Measurements from ENCODE around the gene GAL3ST1. TPM values are rescaled to one million over a fixed set of nuclear protein-coding genes. Genes with fewer than 3 reads are reported as not detected.
"Not testable (repeated sequence)": the region's sequence is repeated elsewhere in the genome, so short reads cannot be mapped to it uniquely, and the experiment has no call there.

The GAL3ST1 gene
- total RNA-seq, 1 donor = not detected

- no peak for TF ChIP-seq CTCF (IDR thresholded peaks at IDR 0.05; ENCODE audit: insufficient read depth, low read length)
- DNase-seq (ENCODE audit: low read depth) = peak; percentile 16
- no peak overlapping the region for H3K4me3 ChIP-seq (ENCODE audit: low read depth, low read length)
These were observed 9.1 kb downstream of the GAL3ST1 start for GRCh38 chr22:30565341-30565740.

- no peak overlapping the region for H3K4me3 ChIP-seq (ENCODE audit: low read depth, low read length)
- no peak for DNase-seq (ENCODE audit: low read depth)
- TF ChIP-seq CTCF (IDR thresholded peaks at IDR 0.05; ENCODE audit: insufficient read depth, low read length) = no peak
These were observed 9.7 kb downstream of the GAL3ST1 start for GRCh38 chr22:30564761-30565119.

GRCh38 chr22:30564045-30564760 is 10.3 kb downstream of the GAL3ST1 start:
- DNase-seq (ENCODE audit: low read depth) = no peak
- no peak overlapping the region for H3K4me3 ChIP-seq (ENCODE audit: low read depth, low read length)
- TF ChIP-seq CTCF (IDR thresholded peaks at IDR 0.05; ENCODE audit: insufficient read depth, low read length) = no peak

- TF ChIP-seq CTCF (IDR thresholded peaks at IDR 0.05; ENCODE audit: insufficient read depth, low read length) = no peak
- no peak for DNase-seq (ENCODE audit: low read depth)
These were observed 12.1 kb downstream of the GAL3ST1 start for GRCh38 chr22:30562366-30562765.

GRCh38 chr22:30561402-30562189 is 12.9 kb downstream of the GAL3ST1 start:
- no peak for DNase-seq (ENCODE audit: low read depth)
- H3K4me3 ChIP-seq (ENCODE audit: low read depth, low read length) = no peak overlapping the region
- no peak for TF ChIP-seq CTCF (IDR thresholded peaks at IDR 0.05; ENCODE audit: insufficient read depth, low read length)

More at GRCh38 chr22:30562366-30562765, 12.1 kb downstream of the GAL3ST1 start:
- H3K4me3 ChIP-seq (ENCODE audit: low read depth, low read length) = no peak overlapping the region

GRCh38 chr22:30560643-30561202 is 13.7 kb downstream of the GAL3ST1 start:
- not testable (repeated sequence) for DNase-seq (ENCODE audit: low read depth); H3K4me3 ChIP-seq (ENCODE audit: low read depth, low read length)

GRCh38 chr22:30559889-30560288 is 14.6 kb downstream of the GAL3ST1 start:
- DNase-seq (ENCODE audit: low read depth) = no peak
- no peak overlapping the region for H3K4me3 ChIP-seq (ENCODE audit: low read depth, low read length)
- TF ChIP-seq CTCF (IDR thresholded peaks at IDR 0.05; ENCODE audit: insufficient read depth, low read length) = no peak

All from fibroblast of the aortic adventitia (primary cell).